Globus pallidus (tissue), 1 donor: Measurements from ENCODE around the gene SYCN.
"Not testable (repeated sequence)": the region's sequence is repeated elsewhere in the genome, so short reads cannot be mapped to it uniquely, and the experiment has no call there.

Experiments used
- DNase-seq: peaks from one replicate; pipeline ENCODE4 v3.0.0-alpha.2; 2015; ENCODE audit warnings: low spot score

The SYCN gene

DNA sequence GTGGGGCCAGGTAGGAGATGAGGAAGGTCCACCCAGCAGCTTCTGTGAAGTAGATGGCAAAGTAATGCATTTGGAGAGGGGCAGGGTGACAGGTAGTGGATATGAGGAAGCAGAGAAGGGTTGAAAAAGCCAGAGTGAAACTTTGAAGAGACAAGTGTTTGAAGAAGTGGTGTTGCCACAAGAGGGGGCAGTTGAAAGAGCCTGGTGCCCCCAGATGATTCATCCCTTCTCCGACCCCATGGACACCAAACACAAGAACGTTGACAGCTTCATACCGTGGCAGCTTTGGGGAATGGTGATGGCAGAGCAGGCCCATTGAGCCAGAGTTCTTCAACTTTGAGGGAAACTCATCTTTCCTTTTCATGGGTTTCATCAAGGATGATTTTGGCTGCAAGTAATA, 20.8 kb upstream of the SYCN start:
- DNase-seq, result no peak

DNA sequence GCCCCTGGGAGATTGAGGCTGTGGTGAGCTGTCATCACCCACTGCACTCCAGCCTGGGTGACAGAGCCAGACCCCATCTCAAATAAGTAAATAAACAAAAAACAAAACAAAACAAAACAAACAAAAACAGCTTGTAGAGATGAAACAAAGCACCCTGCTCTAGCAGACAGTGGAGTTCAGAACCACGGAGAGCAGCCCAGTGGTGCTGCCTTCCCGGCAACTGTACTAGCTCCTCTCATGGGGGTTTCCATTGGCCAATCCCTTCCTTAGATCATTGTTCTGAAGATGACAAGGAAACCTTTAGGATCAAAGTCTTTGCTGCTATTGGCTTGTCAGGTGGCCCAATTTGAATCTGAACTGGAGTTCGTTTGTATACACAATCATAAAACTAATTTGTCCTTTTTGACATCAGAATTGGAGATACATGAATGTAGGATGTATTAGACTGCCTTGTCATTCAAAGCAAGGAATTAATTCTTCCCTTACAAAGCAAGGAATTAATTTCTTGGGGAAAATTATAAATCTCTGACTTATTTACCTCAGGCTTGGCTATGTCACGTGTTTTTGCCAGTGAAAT, 19.7 kb upstream of the SYCN start:
- DNase-seq, result no peak

DNA sequence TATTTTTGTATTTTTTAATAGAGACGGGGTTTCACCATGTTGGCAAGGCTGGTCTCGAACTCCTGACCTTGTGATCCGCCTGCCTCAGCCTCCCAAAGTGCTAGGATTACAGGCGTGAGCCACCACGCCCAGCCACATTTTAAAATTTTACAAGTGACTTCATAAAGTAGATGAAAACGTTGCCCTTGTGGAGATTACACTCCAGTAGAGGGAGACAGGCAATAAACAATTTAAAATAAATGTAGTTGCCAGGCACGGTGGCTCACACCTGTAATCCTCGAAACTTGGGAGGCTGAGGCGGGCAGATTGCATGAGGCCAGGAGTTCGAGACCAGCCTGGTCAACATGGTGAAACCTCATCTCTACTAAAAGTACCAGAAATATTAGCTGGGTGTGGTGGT, 15.0 kb upstream of the SYCN start:
- not testable (repeated sequence) for DNase-seq

- DNase-seq, result no peak
Observed at GRCh38 chr19:39218230-39219007, 14.4 kb upstream of the SYCN start.

GRCh38 chr19:39217094-39217493, 13.0 kb upstream of the SYCN start:
- DNase-seq, result no peak

DNA sequence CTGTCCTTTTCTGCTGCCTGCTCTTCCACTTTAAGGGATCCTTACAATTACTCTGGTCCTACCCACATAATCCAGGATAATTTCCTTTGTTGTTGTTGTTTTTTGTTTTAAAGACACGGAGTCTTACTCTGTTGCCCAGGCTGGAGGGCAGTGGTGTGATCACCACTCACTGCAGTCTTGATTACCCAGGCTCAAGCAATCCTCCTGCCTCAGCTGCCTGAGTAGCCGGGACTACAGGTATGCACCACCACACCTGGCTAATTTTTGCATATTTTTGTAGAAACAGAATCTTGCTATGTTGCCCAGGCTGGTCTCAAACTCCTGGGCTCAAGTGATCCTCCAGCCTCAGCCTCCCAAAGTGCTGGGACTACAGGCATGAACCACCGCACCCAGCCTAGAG, 11.3 kb upstream of the SYCN start:
- not testable (repeated sequence) for DNase-seq

DNA sequence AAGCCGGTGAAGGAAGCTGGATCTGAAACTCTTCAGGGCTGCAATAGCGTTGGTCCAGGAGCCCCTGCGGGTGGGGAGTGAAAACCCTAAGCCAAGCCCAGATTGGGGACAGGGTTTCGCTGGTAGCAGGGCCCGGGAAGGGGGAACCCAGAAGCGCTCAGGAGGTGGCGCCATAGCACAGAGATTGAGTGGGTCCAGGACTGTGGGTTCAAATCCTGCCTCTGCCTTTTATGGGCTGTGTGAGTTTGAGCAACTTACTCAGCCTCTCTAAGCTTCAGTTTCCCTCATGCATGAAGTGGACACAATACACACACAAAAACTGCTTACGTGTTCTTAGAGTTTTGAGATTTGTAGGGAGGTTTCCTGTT, 8.3 kb upstream of the SYCN start:
- DNase-seq, result no peak

DNA sequence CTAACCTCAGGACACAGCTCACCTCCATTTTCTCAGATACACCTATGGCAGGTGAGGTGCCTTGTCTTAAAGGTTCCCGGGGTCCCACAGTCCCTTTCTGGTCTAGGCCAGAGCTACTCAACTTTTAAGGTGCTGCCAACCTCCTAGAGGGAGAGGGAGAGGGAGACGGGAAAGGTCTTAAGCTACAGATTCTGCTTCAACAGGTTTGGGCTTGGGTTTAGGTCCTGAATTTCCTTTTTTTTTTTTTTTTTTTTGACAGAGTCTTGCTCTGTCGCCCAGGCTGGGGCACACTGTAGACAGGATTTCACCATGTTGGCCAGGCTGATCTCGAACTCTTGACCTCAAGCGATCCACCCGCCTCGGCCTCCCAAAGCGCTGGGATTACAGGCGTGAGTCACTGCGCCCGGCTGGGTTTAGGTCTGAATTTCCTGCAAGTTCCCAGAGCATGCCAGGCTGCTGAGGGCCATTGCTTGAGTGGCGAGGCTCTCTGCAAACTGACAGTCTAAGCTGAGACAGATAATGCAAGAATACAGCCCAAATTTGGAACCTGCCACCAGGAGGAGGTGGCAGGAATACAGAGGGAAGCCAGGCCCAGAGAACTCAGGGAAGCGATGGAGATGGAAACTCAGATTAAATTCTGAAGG, 7.8 kb upstream of the SYCN start:
- no peak for DNase-seq

DNA sequence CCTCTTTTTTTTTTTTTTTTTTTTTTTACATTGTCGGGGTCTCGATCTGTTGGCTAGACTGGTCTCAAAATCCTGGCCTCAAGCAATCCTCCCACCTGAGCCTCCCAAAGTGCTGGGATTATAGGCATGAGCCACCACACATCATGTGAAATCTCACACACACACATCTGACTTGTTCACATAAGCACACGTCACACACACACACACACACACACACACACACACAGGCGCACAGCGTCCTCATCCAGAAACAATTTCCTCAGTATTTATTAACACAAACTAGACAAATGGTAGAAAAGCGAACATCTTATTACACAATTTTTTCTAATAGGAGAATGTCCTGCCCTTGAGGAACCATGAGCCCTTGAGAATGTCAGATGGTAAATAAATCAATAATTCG, 5.1 kb upstream of the SYCN start:
- DNase-seq, result no peak

DNA sequence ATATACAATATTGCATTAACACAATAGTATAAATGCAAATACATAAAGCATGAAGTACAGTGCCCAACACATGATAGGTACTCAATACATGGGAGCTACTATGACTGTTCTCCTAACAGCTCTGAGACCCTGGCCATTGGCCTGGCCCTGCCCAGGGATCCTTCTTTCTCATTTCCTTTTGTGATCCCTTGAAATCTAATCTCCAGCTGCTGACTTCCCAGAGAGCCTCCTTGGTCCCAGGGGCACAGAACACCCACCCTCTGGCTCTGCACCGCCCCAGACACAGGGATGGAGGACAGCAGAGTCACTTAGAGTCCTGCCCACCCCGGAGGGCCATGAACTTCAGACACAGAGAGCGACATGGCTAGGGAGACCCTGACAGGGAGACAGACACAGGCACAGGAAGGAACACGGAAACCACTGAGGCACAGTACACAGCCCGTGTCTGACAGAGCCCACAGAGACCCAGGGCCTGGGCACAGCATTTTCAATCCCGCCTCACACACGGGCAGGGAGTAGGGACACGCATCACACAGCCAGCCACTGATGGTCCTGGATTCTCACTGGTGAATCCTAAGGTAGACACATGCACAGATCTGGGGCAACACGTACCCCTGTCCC, 4.2 kb upstream of the SYCN start:
- DNase-seq, result no peak

DNA sequence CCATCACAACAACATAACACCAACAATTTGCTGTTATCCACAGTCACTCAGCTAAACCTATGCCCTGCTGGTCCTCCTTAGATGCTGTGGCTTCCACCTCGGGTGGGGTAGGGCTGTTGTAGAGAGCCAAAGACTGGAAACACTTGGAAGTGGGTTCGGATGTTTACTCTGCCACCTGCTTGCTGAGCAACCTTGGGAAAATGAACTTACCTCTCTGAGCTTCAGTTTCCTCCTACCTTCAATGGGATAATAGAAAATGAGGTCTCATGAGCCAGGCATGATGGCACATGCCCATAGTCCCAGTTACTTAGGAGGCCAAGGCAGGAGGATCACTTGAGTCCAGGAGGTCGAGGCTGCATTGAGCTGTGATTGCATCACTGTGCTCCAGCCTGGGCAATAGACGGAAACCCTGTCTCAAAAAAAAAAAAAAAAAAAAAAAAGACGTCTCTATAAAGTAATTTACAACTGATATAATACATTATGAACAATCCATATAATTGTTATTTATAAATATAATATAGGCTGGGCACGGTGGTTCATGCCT, 3.3 kb upstream of the SYCN start:
- DNase-seq, result no peak

DNA sequence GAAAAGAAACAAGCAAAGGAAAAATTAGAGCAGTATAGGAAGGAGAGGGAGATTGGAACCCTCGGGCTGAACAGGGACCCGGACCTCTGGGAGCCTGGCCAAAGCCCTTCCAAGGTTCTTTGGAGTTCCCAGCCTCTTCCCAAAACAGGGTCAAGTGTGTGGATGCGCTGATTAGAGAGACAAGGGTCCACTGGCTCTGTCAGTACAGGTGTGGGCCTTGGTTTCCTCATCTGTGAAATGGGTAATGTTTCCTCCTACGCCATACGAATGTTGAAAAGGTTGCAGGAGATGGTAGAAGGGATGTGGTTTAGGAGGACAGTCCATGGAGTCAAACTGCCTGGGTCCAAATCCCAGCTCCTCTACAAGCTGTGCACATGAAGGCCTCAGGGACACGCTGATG, 2.1 kb upstream of the SYCN start:
- no peak for DNase-seq

GRCh38 chr19:39205449-39205764, 1.3 kb upstream of the SYCN start:
- DNase-seq, result no peak

DNA sequence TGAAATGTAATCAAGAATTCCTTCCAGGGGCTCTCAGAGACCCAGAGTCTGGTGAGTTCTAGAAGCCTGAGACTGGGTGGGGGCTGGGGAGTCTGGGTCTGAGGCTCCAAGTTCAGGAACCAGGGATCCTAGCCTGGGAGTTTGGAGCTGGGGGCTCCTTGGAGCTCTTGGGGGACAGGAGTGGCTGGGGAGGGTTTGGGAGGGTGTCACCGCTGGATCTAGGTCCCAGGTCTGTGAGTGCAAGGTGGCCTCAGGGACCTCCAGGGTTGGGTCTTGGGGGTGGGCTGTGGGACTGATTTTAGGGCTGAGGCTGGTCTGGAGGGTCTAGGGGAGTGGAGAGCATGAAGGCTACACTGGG, 1.1 kb downstream of the SYCN start:
- no peak for DNase-seq

DNA sequence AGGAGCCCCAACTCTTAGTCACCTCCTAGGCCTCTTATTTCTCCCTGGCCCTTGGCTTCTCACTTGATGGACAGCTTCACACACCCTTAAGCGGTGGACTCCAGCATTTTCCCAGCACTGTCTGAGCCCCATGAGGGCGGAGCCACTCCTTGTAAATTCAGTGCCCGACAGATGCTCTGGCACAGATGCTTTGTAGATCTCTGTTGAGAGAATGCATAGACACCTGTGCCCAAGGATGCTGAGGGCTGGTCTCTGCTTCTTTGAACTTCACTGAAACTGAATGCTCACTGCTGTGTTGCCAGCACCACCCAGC, 3.3 kb downstream of the SYCN start:
- DNase-seq, result no peak

GRCh38 chr19:39200066-39200802, 3.8 kb downstream of the SYCN start:
- no peak for DNase-seq

- peak; percentile 75 for DNase-seq
Observed at GRCh38 chr19:39199025-39199424, 5.0 kb downstream of the SYCN start.

GRCh38 chr19:39197808-39198207, 6.3 kb downstream of the SYCN start:
- DNase-seq, result no peak

DNA sequence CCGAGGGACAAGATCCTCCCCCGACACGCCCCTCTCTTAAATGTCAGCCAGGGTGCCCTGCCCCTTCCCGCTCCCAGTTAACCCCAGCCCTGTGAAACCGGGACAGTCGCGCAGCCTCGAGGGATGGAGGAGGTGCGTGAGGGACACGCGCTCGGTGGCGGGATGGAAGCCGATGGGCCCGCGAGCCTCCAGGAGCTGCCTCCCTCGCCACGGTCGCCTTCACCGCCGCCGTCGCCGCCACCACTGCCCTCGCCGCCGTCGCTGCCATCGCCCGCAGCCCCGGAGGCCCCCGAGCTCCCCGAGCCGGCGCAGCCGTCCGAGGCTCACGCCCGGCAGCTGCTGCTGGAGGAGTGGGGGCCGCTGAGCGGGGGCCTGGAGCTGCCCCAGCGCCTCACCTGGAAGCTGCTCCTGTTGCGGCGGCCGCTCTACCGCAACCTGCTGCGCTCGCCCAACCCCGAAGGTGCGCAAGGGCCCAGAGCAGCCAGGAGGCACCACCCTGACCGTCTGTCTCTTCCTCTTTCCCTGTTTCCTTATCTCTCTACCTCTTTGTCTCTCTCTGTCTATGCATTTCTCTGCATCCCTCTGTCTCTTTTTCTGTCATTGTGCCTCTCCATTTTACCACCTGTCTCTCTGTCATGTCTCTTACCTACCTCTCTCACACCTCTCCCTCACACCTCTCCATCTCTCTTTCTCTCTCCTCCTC, 7.1 kb downstream of the SYCN start, which contains the start of gene NCCRP1:
NCCRP1 (plus strand) TSS at position 105 of the 703 bp plus-strand sequence; CDS start at position 124, 19 bp downstream.
- no peak for DNase-seq

- DNase-seq, result no peak
Observed at GRCh38 chr19:39196320-39196719, 7.7 kb downstream of the SYCN start.

GRCh38 chr19:39195755-39196154, 8.3 kb downstream of the SYCN start:
- DNase-seq, result no peak
